Measurements from ENCODE around the gene WBP2. TPM values are rescaled to one million over a fixed set of nuclear protein-coding genes. Genes with fewer than 3 reads are reported as not detected.
A peak's percentile ranks its signal among the peaks of the same experiment; 100 is the strongest.
"Not testable (repeated sequence)": the region's sequence is repeated elsewhere in the genome, so short reads cannot be mapped to it uniquely, and the experiment has no call there.

Gene WBP2
- total RNA-seq, 1 donor from 2014 or later, result 37.5 TPM

- DNase-seq (ENCODE audit: low read depth), result not testable (repeated sequence)
Measured at GRCh38 chr17:75868730-75869281, 13.7 kb upstream of the WBP2 start.

- not testable (repeated sequence) for DNase-seq (ENCODE audit: low read depth)
Measured at GRCh38 chr17:75865404-75866188, 10.5 kb upstream of the WBP2 start.

GRCh38 chr17:75864887-75865286 is 9.8 kb upstream of the WBP2 start:
- not testable (repeated sequence) for DNase-seq (ENCODE audit: low read depth)

GRCh38 chr17:75864448-75864871 is 9.3 kb upstream of the WBP2 start:
- no peak for DNase-seq (ENCODE audit: low read depth)

- no peak for DNase-seq (ENCODE audit: low read depth)
Measured at GRCh38 chr17:75861927-75862317, 6.8 kb upstream of the WBP2 start.

- not testable (repeated sequence) for DNase-seq (ENCODE audit: low read depth)
Measured at GRCh38 chr17:75859358-75859757, 4.2 kb upstream of the WBP2 start.

- no peak for DNase-seq (ENCODE audit: low read depth)
Measured at GRCh38 chr17:75856062-75856756, 1.1 kb upstream of the WBP2 start.

GRCh38 chr17:75854881-75855309 is 240 bp downstream of the WBP2 start:
- DNase-seq (ENCODE audit: low read depth), result no peak

GRCh38 chr17:75854101-75854748 is 910 bp downstream of the WBP2 start:
- DNase-seq (ENCODE audit: low read depth), result peak; percentile 85

GRCh38 chr17:75853433-75853832 is 1.7 kb downstream of the WBP2 start:
- DNase-seq (ENCODE audit: low read depth), result peak; percentile 33

- DNase-seq (ENCODE audit: low read depth), result not testable (repeated sequence)
Measured at GRCh38 chr17:75851693-75851991, 3.5 kb downstream of the WBP2 start.

- no peak for DNase-seq (ENCODE audit: low read depth)
Measured at GRCh38 chr17:75850928-75851692, 4.0 kb downstream of the WBP2 start.

- DNase-seq (ENCODE audit: low read depth), result no peak
Measured at GRCh38 chr17:75849724-75850123, 5.4 kb downstream of the WBP2 start.

- no peak for DNase-seq (ENCODE audit: low read depth)
Measured at GRCh38 chr17:75849279-75849646, 5.9 kb downstream of the WBP2 start.

GRCh38 chr17:75848523-75849278 is 6.4 kb downstream of the WBP2 start:
- peak; percentile 40 for DNase-seq (ENCODE audit: low read depth)

GRCh38 chr17:75847614-75848522 is 7.3 kb downstream of the WBP2 start:
- DNase-seq (ENCODE audit: low read depth), result no peak

- DNase-seq (ENCODE audit: low read depth), result no peak
Measured at GRCh38 chr17:75846692-75847613, 8.2 kb downstream of the WBP2 start.

- no peak for DNase-seq (ENCODE audit: low read depth)
Measured at GRCh38 chr17:75845933-75846691, 9.0 kb downstream of the WBP2 start.
